ELF-1 (cell line): ENCODE measurements around the gene ATP6V1F.
"Not testable (repeated sequence)": the region's sequence is repeated elsewhere in the genome, so short reads cannot be mapped to it uniquely, and the experiment has no call there.

Source experiments
- DNase-seq: peaks from one replicate; pipeline ENCODE4 v3.0.0-alpha.2; 2016; ENCODE audit warnings: low read depth, low spot score

Gene ATP6V1F

DNA sequence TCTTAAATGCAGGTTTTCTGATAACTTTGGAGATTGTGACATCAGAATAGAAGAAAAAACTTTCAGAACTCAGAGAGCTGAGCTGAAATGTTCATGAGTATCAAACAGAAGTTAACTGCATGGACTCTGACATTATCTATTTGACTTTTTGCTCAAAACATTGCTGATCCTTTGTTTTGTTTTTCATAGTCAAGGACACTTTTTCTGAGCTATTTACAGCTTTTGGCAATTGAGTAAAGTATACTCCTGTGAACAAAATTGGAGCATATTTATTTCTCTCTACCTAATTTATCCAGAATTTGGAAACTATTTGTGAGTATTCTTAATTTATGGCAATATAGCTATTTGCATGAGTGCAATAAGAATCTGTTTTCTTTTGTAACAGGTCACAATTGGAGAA lies 36.7 kb downstream of the ATP6V1F start:
- DNase-seq, result no peak

DNA sequence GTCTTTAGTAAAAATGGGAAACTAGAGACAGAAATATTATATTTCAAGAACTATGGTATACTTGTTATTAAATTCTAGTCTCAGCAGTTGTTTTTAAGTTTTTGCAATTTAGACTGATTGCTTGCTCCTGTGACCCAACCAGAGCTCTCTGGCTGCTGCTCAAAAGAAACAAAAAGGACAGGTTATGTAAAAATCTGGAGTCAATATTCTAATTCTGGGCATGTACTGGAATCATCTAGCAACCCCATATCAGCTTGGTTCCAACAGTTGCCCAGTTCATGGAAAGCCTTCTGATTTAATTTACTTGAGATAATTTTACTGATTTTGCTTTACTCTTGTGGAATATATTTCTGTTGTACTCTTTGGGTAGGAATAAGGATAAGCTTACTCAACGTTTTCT lies 37.6 kb downstream of the ATP6V1F start:
- no peak for DNase-seq

DNA sequence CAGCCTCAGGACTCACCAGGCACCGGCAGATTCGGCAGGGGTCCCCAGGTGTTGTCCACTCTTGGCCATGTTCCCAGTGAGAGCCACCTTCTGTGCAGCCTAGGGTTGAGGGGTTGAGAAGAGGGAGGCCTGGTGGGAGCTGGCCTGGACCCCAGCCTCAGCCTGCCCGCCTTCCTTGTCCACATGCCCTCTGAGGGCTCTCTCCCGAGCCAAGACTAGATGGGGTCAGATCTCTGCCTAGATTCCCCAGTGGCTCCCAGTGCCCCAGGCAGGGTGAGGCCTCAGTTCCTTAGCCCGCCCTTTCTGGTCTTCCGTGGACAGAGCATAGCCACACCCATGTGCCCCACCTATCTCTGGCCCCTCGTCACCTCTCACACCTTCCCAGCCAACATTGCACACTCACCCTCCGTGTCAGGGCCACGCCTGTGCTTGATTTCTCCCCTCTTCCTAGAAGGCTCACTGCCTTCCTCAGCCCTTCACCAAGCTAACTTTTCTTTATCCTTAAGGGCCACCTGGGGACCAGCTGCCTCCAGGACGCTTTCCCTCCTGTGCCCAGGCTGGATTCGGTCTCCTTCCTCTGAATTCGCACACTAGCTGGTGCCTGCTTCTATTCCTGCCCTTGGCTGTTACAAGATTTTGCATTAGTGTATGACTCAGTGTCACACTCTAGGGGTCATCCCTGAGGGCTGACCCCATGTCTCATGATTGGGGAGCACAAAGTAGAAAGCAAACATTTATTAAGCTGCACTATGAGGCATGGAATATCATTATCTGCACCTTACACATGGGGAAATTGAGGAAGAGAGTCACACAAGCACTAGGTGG lies 40.3 kb downstream of the ATP6V1F start:
- DNase-seq, result no peak

DNA sequence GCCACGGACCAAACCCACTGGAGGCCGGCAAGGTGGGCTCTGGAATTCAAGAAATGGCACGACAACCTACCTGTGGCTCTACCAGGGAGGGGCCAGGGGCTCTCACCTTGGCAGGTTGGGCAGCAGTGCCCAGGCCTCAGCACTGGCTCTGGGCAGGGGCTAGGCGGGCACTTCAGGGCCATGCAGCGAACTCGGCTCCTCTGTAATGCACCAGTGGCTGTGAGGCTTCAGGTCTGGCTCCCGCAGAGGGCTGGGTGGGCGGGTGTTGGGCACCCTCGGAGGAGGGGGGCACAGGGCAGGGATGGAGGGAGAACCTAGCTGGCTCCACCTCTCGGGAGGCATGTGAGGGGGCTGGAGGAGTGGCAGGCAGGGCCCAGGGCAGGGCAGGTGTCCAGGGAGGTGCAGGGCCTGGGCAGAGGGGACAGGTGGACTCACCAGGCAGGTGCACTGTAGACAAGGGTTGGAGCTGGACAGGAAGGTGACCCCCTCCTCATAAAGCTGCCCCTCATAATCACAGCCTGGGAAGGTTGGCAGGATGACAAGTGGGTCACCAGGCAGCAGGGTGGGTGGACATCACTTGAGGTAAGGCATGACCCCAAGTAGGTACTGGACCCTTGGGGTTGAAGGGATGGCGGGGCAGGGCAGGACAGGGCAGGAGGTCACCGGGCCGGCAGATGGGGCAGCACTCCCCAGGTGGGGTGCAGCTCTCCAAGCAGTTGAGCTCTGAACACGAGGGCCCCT lies 41.1 kb downstream of the ATP6V1F start:
- no peak for DNase-seq

DNA sequence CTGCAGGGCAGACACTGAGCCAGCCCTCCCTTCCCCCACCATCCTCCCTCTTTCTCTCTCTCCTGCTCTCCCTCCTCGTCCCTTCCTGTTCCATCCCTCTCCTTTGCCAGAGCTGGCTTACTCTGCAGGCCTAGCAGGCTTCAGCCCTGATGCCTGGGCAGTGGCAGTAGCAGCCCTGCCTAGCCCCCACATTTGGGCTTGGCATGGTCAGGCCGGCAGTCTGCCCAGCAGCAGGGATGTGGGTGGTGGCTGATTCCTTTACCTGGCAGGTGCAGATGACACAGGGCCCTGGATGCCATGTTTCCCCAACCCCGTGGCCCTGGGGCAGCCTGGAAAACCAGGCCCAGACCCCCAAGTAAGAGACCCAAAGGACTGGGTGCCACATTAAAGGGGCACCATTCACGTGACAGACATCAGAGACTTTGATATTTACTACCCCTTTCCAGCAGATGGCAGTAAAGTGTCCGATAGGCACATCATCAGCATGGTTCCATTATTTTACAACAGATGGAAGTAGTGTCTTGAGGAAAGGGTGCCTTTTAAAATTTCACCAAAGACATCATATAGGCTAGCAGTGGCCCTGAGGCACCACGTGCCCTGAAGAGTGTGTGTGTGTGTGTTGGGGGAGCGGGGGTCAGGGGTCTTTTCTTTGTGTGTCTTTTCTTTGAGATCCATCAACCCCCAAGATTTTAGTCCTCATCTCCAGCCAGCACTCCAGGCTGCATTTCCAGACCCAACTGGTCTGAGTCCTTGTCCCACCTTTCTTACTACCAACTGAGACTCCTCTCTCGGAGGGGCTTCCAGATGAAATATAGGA lies 41.9 kb downstream of the ATP6V1F start:
- no peak for DNase-seq

DNA sequence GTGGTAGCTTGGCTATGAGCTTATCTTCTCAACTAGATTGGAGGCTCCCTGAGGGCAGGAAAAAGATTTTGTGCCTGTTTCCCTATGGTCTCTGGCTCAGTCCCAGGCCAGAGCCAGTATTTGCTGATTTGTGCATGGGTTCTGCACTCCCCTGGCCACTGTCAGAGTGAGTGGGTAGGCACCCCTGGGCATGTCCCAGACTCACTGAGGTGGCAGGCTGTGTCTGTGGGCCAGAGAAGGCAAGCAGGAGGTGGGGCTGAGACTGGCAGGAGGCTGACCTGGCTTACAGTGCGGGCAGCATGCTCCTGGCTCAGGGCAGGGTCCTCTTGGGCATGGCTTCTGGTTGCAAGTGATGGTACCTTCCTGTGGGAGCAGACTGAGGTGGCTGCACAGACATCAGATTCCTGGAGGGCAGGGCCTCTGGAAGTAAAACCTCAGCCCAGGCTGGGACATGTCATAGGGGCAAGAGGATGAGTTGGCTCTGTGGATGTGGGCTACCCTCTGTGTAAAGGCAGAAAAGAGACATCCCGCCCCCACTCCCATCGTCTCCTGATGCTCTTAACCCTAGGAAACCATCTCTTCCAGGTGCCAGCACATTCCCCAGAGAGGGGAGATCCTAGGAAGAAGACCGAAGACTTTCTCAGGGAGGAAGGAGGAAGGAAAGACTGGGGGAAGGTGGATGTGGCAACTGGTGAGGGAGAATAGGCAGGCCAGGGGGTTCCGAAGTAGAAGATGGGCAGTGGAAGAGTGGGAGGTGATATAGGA lies 43.5 kb downstream of the ATP6V1F start:
- DNase-seq, result no peak

DNA sequence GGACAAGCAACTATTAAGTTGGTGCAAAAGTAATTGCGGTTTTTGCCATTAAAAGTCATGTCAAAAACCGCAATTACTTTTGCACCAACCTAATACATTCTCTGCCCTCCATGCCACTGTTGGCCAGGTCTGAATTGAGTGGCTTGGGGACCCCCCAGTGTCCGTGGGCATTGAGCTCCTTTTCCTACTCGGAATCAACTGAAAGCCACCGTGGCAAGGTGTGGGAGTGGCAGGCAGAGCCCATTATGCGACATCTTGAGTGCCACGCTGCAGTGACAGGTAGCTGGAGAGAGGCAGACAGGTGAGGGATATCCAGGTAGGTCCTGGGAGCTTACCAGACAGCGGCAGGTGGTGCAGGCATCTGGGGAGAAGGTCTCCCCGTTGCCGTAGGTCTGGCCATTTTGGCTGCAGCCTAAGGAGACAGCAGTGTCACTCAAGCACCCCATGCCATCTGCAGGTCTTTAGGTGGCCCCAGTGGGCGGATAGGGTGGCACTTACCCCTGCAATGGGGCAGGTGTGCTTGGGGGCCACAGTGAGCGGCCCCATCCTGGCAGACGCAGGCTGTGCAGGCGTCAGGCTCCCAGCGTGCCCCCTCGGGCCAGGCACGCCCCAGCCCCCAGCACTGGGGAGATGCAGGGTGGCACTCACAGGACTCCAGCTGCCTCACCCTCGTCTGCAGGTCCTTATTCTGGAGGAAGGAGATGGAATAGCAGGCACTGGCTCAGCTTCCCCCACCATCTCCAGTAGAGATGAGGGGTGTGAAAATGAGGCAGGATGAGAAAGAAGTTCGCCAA lies 44.3 kb downstream of the ATP6V1F start:
- DNase-seq, result no peak

DNA sequence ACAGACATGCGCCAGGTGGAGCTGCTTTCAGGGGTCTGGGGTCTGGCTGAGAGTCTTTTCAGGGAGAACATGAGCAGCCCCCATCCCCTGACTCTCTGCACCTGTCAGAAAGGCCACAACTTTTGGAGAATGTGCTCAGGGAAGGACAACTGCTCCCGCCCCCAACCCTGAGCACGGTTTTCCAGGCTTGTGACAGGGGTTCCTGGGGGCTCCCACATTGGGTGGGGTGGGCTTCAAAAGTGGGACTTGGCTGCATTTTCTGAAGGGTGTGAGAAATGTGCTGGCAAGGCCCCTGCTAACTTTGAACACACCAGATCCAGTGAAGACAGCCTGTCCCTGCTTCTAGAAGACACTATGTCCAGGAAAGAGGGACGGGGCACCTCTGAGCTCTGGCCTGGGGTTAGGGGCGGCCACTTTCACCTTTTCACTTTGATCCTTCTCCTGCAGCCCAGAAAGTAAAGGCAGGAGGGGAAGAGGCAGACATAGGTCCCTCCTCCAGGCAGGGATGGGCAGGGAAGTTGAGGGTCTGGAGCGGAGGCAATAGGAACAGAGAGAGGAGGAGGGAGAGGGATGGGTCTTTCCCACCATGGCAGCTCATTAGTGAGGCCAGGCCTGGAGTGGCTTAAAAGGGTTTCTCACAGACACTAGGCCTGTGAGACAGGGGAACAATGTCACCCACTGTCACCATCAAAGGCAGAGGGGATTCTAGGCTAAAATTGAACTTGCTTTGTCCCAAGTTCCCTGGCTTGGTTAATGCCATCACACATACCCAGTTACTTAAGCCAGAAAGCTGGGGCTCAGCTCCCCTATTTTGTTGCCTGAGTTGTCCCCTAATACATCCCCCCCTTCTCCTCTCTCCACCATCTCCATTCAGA lies 46.3 kb downstream of the ATP6V1F start:
- no peak for DNase-seq

DNA sequence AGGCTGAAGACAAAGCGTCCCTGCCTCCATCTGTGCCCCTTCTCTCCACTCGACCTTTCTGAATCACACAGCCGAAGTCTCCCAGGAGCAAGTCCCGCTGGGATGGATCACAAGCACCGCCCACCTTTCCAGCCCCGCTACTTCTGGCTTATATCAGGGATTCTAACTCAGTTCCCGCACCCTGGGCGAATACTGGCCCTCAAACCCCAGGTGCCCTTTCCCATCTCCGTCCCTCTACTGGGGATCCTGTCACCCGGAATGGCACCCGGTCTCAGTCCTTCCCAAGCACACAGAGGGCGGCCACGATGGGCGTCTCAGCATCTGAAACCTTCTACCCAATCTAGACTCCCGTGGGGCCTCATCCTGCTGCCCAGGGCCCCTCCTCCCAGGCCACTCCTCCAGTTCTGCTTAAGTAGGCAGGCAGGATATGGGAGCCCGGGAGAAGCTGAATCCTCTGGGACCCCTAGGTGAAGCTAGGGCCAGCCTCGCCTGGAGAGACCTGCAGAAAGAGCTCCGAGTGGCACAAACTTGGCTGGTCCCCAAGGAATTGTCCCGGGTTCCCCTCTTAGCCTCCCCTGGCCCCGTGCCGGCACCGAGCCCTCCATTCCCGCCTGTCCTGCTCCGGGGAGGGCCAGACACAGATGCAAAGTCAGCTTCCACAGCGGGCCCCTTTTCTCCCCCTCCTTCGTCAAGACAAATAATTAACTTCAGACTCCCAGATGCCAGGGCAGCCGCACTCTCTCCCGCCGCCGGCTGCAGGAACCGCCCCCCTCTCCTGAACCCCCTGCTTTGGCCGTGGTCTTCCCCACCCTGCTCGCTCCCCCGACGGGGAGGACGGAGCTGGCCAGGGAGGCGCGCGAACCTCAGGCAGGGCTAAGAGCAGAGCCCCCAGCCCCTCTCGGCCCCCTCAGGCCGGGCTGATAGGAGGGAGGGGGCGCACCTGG lies 47.2 kb downstream of the ATP6V1F start:
- peak; percentile 74 for DNase-seq

DNA sequence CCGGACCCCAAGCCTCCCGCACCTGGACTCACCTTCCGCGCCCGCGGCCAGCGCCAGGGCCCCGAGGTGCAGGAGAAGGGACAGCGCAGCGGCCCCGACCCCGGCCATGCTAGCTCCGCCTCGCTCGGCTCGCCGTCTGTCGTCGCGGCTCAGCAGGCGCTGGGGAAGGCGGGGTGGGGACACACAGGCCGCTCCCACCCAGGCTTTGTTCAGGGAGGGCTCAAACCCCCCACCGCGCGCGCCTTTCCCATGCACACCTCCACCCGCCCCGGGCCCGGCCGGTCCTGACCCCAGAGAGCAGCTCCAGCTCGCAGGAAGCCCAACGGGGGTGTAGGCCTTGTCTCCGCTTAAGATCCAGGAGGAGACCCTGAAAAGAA lies 47.9 kb downstream of the ATP6V1F start, which contains the start of gene KCP:
KCP (minus strand) TSS at position 141 of the 377 bp plus-strand sequence; CDS start at position 108, 33 bp downstream.
- peak; percentile 66 for DNase-seq

DNA sequence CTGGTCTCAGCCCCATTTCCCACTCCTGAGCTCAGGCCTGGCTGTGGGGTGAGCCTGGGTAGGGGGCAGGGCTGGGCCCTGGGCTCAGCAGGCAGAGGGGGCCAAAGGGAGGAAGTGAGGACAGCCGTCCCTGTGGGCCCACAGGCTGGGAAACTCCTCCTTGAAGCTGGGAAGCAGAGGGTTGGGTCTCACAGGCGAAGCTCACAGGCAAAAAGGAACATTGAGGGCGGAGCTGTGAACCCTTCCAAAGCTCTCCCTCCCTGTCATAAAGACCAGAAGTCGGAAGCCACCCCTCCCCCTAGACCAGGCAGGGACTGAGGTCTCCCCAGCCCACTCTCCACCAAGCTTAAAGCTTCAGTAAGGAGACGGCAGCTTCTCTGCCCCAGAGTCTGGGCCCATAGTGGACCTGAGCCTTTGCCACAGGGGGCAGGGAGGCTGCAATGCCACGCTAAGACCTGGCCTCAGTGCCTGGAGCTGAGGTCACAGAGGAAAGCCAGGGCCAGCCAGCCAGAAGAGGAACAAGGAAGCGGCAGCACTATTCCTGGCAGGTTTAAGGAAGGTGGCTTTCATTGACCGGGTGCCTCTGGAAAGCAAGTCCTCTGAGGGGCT lies 48.9 kb downstream of the ATP6V1F start:
- peak; percentile 94 for DNase-seq

DNA sequence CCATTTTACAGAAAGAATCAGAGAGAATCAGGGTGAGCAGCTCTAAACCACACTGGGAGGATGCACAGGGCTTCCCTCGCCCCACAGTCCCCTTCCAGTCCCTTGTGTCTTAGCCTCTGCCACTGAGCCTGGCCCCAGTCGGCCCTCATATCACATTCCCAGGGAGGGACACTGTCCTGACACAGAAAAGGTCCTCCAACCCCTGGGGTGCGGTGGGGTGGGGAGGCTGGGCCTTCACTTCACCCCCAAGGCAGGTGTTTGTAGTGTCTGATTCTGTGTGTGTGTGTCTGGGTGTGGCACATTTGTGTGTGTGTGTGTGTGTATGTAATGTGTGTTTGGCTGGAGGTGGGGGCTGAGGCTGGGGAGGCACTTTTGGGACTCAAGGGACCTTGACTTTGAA lies 49.6 kb downstream of the ATP6V1F start:
- no peak for DNase-seq

DNA sequence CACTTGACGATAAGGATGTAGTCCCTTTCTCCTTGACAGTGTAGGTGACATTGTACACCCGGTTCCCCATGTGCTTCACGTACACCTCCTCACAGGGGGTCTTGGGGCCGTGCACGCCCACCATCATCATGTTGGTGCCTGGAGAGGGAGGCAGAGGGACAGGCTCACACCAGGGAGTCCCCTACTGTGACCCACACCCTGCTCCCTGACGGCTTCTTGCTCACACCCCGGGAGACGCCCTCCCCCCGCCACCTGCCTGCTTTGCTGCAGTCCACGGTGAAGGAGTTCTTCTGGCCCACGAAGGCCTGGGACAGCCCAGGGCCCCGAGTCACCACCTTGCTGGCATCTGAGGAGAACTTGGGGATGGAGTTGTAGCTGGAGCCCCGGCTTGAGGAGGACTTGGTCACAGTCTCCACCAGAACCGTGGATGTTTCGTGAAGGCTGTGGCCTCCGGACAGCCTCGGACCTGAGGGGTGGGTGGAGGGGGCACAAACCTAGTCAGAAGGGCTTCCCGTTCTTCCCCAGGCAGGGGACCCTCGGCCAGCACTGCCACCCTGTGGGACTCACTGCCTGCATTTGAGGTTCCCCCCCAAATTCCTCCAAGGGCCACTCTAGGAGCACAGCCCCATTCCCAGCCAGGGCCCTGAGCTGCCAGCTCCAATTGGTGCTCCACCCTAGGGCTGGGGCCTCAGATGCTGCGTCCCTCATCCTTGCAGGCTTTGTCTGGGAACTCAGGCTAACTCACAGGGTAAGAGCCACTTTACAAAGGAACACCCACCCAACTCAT lies 50.2 kb downstream of the ATP6V1F start:
- not testable (repeated sequence) for DNase-seq

DNA sequence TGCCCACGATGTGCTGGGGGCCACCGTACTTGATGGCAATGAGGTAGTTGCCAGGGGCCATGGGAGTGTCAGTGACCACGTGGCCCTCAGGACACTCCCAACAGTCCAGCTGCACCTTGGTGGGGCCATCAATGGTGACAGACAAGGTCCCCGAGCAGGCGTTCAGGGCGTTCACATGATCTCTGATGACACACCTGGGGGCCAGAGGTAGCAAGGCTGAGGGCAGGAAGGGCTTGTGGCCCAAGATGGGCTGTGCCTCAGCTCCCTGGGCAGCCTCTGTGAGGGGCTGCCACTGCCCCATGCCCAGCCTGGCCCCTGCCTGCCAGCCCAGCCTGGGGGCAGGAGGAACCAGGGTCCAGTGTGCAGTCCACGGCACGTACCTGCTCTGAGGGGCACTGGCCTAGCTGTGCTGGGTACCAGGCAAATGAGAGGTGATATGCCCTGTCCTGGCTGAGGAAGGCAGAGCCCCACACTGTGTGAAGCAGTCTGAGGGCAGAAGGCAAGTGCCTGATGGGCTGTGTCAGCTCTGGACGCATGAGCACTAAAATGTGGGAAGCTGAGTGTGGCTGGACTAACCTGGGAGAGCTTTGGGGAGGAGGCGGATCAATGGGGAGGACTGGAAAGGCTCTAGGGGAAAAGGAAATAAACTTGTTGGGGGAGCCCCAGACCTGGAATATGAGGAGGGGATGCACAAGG lies 51.4 kb downstream of the ATP6V1F start:
- no peak for DNase-seq

DNA sequence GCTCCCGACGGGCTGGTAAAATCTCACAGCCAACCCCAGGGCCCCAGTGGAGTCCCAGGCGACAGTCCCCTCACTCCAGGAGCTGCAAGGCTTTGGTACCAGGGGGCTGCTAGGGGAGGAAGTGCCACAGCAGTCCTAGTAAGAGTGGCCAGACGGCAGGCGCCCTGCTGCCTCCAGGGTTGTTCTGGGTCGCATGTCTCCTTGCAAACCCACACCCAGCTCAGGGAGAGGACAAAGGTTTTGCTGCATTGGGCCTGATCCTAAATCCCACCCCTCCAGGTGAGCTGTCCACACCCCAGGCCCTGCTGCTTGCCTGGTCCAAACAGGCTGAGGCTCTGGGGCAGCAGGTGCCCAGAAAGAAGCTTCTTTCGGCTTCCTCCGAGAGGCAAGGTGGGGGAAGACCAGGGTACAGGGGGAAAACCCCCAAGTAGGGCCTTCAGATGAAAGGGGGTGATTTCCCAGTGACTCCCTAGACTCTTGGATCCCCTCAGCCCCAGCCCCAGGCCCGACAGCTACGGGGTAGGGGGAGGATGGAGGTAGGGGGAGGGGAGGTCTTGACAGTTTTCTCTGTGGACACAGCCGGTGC lies 52.0 kb downstream of the ATP6V1F start:
- DNase-seq, result peak; percentile 49

DNA sequence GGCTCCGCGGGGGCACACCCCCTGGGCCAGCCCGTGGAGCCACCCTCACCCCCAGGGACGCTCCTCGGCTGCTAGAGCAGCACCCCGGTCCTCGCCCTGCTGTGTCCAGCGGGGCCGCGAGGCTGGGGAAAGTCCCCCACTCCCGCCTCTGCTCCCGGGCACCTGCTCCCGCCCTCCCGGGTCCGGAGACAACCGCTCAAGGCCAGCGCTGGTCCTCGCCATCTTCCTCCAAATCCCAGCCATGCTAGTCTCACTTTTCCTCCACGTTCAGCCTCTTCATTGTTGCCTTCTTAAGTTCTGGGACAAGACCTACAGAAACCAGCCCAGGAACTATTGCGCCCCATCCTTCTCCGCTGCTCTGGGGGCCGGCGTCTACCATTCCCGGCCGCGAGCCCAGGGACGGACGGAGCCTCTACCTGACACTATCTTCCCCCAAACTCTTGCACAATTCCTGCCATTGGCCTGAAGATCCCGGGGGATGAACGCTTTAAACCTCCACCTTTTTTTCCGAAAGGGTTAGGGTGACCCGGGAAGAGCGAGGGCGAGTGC lies 52.7 kb downstream of the ATP6V1F start:
- no peak for DNase-seq
